Measurements from ENCODE around the gene PCSK2. TPM values are rescaled to one million over a fixed set of nuclear protein-coding genes. Genes with fewer than 3 reads are reported as not detected.
A peak's percentile ranks its signal among the peaks of the same experiment; 100 is the strongest.

The PCSK2 gene
- total and polyA plus RNA-seq, 2 of the 8 experiments (the other 6 are each of a cell fraction or from before 2014, with no cell fraction given), result 1.9 to 4.2 TPM

DNA sequence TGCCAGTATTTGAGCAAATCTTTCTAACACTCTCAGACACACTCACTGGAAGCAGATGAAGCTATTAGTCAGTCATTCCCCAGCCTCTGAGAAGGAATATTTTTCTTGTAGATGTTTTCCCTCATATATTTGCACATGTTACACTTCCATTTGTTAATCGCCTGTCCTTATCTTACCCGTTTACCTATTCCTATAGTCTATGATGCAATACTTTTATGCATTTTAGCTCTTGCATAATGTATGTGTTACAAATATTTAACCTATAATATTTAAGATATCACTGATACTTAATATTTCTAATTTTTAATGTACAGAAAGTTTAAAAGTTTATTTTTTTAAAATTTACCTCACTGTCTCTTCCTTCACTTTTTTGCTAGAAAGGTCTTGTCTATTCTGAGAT, 71.9 kb downstream of the PCSK2 start:
- no peak overlapping the region for H3K23ac ChIP-seq (ENCODE audit: insufficient read length)
- TF ChIP-seq RAD21 (IDR thresholded peaks at IDR 0.05 in 1 of 2, conservative IDR thresholded peaks at IDR 0.05 in 1 of 2; ENCODE audit: low read depth in 2 of 2, low read length in 2 of 2) (no peak), SIRT6 (IDR thresholded peaks at IDR 0.05; ENCODE audit: low read length) (no peak), HDAC6 (IDR thresholded peaks at IDR 0.05; ENCODE audit: low read depth, low read length) (no peak), CBX8 (IDR thresholded peaks at IDR 0.05; ENCODE audit: borderline replicate concordance, low read depth, low read length) (no peak), CEBPB (IDR thresholded peaks at IDR 0.05; ENCODE audit: low read depth, low read length) (peak; percentile 15; the same call in 1 of the 2 replicates), TBP (IDR thresholded peaks at IDR 0.05; ENCODE audit: low read depth, low read length) (no peak)
- H2BK120ac ChIP-seq (replicated peaks; ENCODE audit: low read depth, low read length), result no peak overlapping the region
- H3K79me1 ChIP-seq (ENCODE audit: low read depth, low read length), result no peaks in the 10 kb centered on the region
- H2BK15ac ChIP-seq (ENCODE audit: low read length), result no peak overlapping the region
- no peak overlapping the region for H2AFZ ChIP-seq (ENCODE audit: low read length)
- H4K8ac ChIP-seq (ENCODE audit: extremely low read depth, insufficient read depth, low read length), result no peak overlapping the region
- H3K4me3 ChIP-seq (ENCODE audit: extremely low read depth in 1 of 4, insufficient read depth in 2 of 4, low read depth in 3 of 4, low read length in 4 of 4), result no peak overlapping the region
- H3K9me3 ChIP-seq (ENCODE audit: insufficient read depth in 2 of 2, low read depth in 1 of 2, low read length in 1 of 2), result no peaks in the 10 kb centered on the region
- no peak overlapping the region for H3K56ac ChIP-seq (replicated peaks; ENCODE audit: insufficient read length, low read depth, low read length)
- H2BK20ac ChIP-seq (ENCODE audit: low read length), result no peak overlapping the region
- 91% methylated on average over 2 of the region's 2 CpGs; no CpG with 5 or more reads in 1 of the 2 experiments for WGBS, 2 experiments (ENCODE audit: extremely low coverage in 1 of 2, insufficient coverage in 1 of 2, insufficient read length in 1 of 2, insufficient replicate concordance in 2 of 2, low coverage in 1 of 2, low lambda C conversion rate in 2 of 2, missing lambda C conversion rate in 1 of 2)
- H3K9ac ChIP-seq (replicated peaks in 1 of 4; ENCODE audit: extremely low read depth in 1 of 4, low read depth in 3 of 4, low read length in 3 of 4), result no peak overlapping the region
- no peak overlapping the region for H2BK12ac ChIP-seq (ENCODE audit: low read depth, low read length)
- H4K91ac ChIP-seq (replicated peaks; ENCODE audit: insufficient read length, low read length), result no peak overlapping the region
- no peak overlapping the region for H3K18ac ChIP-seq (ENCODE audit: extremely low read depth, low read length)
- CTCF ChIA-PET (ENCODE audit: partially characterized antibody), result interaction anchor here (2.2 to 3.1 kb wide), 2 partner anchors 10 to 17 kb away, joined by 5 to 20 read pairs; no protein-coding TSS in a partner anchor
- H4K20me1 ChIP-seq (replicated peaks in 1 of 2; ENCODE audit: control insufficient read depth in 1 of 2, insufficient read depth in 2 of 2, low read length in 2 of 2), result no peaks in the 10 kb centered on the region
- H3K27me3 ChIP-seq (replicated peaks in 1 of 4; ENCODE audit: control insufficient read depth in 3 of 4, extremely low read depth in 1 of 4, insufficient read depth in 3 of 4, low read length in 3 of 4), result no peaks in the 10 kb centered on the region
- POLR2A ChIA-PET (ENCODE audit: partially characterized antibody), result no interaction called here
- DNase-seq (ENCODE audit: low read depth in 1 of 2, low spot score in 2 of 2), result no peak
- H3K4me1 ChIP-seq (replicated peaks in 1 of 4; ENCODE audit: control insufficient read depth in 3 of 4, insufficient read depth in 4 of 4, low read length in 3 of 4), result no peaks in the 10 kb centered on the region
- H2BK5ac ChIP-seq (ENCODE audit: low read depth, low read length), result no peak overlapping the region
- H4K5ac ChIP-seq (ENCODE audit: insufficient read length, low read depth, low read length), result no peak overlapping the region
- no peak overlapping the region for H3K14ac ChIP-seq (ENCODE audit: insufficient read length)
- H3K23me2 ChIP-seq (ENCODE audit: low read depth, low read length), result no peaks in the 10 kb centered on the region
- H3K27ac ChIP-seq (ENCODE audit: low read depth, low read length), result no peak overlapping the region
- no peak overlapping the region for H3K4me2 ChIP-seq (ENCODE audit: insufficient read depth in 1 of 2, low read depth in 2 of 2, low read length in 2 of 2)
- FAIRE-seq, result no peak
- no peaks in the 10 kb centered on the region for H3K79me2 ChIP-seq (ENCODE audit: control insufficient read depth in 1 of 2, insufficient read depth in 2 of 2, low read length in 2 of 2)
- no peak overlapping the region for H2AK5ac ChIP-seq (ENCODE audit: low read depth, low read length)
- no peak overlapping the region for H3K4ac ChIP-seq (replicated peaks; ENCODE audit: insufficient read length, low read depth, low read length)
- H3K36me3 ChIP-seq (ENCODE audit: control insufficient read depth in 2 of 4, insufficient read depth in 4 of 4, low read length in 3 of 4), result no peaks in the 10 kb centered on the region

All from H1 (cell line).